Spinal cord (tissue), 10 donors: ENCODE measurements around the gene CCP110. TPM values are rescaled to one million over a fixed set of nuclear protein-coding genes. Genes with fewer than 3 reads are reported as not detected.

Experiments used
- DNase-seq, 6 donors: peaks; one replicate each; pipeline versions ENCODE4 v3.0.0 to v3.0.0-alpha.2; 2013 to 2015; ENCODE audit warnings: low spot score in 6 of 6, low read depth in 4 of 6
- H3K27ac ChIP-seq: one replicate; pipeline ENCODE4 v1.5.1; 2013; ENCODE audit warnings: low read depth, low read length, control low read depth
- H3K27me3 ChIP-seq: one replicate; pipeline ENCODE4 v1.6.1; 2013; ENCODE audit warnings: low read length; ENCODE audit not compliant: control insufficient read depth, insufficient read depth
- H3K36me3 ChIP-seq: one replicate; pipeline ENCODE4 v1.6.1; 2013; ENCODE audit warnings: low read length; ENCODE audit not compliant: control insufficient read depth, insufficient read depth
- H3K4me1 ChIP-seq: one replicate; pipeline ENCODE4 v1.6.1; 2013; ENCODE audit warnings: low read length; ENCODE audit not compliant: control insufficient read depth, insufficient read depth
- H3K4me3 ChIP-seq: one replicate; pipeline ENCODE4 v1.5.1; 2013; ENCODE audit warnings: low read depth, low read length, control low read depth
- H3K9me3 ChIP-seq: one replicate; pipeline ENCODE4 v1.6.1; 2013; ENCODE audit warnings: low read length; ENCODE audit not compliant: control insufficient read depth, insufficient read depth
- WGBS: methylation state at CpG from one replicate; pipeline ENCODE4 v1.1.5; 2013; ENCODE audit warnings: missing lambda C conversion rate; ENCODE audit not compliant: insufficient coverage; 5-methylcytosine and 5-hydroxymethylcytosine counted together
- polyA plus RNA-seq, 2 donors: library from polyadenylated mRNA; unstranded; fragments of 120-200 nt; gene quantifications; one replicate each; pipeline ENCODE4 v1.2.1, GENCODE V29; 2013; ENCODE audit not compliant: insufficient read length in 2 of 2
- total RNA-seq, 2 donors: library from RNA; depleted of rRNA in 1 of 2; stranded (reverse); fragments of 120-200 nt in 1 of 2; fragments of >200 nt in 1 of 2; gene quantifications; one replicate each; pipeline versions ENCODE4 v1.2.3 to v1.2.4, GENCODE V29; 2013 to 2014
- donor health status: healthy.

CCP110 gene
- total and polyA plus RNA-seq, 4 donors = 24.5 to 78.1 (median 39.1) TPM

GRCh38 chr16:19521471-19522396, 2.0 kb upstream of the CCP110 start, which contains the start of gene GDE1:
Gene GDE1, minus strand, starts transcription at chr16:19522098. Its CDS starts 134 bp downstream, at chr16:19521964.
- Histone ChIP-seq H3K27me3 (no peaks in the 10 kb centered on the region), H3K36me3 (peaks cover 2% of the 10 kb centered on the region), H3K4me1 (peaks cover 11% of the 10 kb centered on the region), H3K27ac (peak within 1 kb of the TSS; percentile 87), H3K9me3 (no peaks in the 10 kb centered on the region), H3K4me3 (peak within 1 kb of the TSS; percentile 84)
- WGBS = under 1% methylated on average over 59 of the region's 62 CpGs
- DNase-seq = peak; percentile 83 to 98 (median 92)

- H3K9me3 ChIP-seq = no peaks in the 10 kb centered on the region
- H3K27ac ChIP-seq = peak overlapping the region; percentile 87
- peak overlapping the region; percentile 84 for H3K4me3 ChIP-seq
- no peak for DNase-seq
- peaks cover 2% of the 10 kb centered on the region for H3K36me3 ChIP-seq
- peaks cover 11% of the 10 kb centered on the region for H3K4me1 ChIP-seq
- H3K27me3 ChIP-seq = no peaks in the 10 kb centered on the region
- WGBS = no CpG with 5 or more reads among the region's 5 CpGs
Measured at GRCh38 chr16:19522397-19522732, 1.4 kb upstream of the CCP110 start.

DNA sequence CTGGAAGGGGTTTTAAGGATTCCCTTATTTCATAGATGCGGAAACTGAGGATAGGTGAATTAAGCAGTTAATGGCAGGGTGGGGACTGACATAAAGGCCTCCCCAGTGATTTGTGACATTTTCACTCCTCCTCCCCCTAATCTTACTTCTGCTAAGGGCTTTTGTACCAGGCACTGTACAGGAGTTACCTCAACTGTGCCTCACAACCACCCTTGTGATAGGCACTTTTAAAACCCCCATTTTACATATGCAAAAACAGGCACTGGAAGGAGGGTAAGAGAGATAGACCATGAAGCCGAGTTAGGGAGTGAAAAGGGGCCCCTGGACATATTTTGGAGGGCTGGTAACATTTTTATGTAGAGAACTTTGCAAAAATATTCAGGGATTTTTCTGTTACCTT, 982 bp upstream of the CCP110 start:
- Histone ChIP-seq H3K4me1 (peaks cover 11% of the 10 kb centered on the region), H3K27me3 (no peaks in the 10 kb centered on the region), H3K36me3 (peaks cover 2% of the 10 kb centered on the region), H3K4me3 (no peak overlapping the region), H3K9me3 (no peaks in the 10 kb centered on the region), H3K27ac (no peak overlapping the region)
- no CpG with 5 or more reads among the region's 2 CpGs for WGBS
- DNase-seq = no peak

DNA sequence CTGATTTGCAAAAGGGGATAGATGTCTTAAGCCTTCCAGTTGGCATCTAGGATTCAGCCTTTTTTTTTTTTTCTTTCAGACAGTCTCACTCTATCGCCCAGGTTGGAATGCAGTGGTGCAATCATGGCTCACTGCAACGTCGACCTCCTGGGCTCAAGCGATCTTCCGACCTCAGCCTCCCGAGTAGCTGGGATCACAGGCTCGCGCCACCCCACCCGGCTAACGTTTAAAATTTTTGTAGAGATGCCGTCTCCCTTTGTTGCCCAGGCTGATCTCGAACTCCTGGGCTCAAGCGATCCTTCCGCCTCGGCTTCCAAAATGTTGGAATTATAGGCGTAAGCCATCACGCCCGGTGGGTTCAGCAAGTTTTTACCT, 571 bp upstream of the CCP110 start:
- Histone ChIP-seq H3K27ac (no peak overlapping the region), H3K4me3 (no peak overlapping the region), H3K36me3 (peaks cover 2% of the 10 kb centered on the region)

GRCh38 chr16:19524356-19524615, 544 bp downstream of the CCP110 start:
- Histone ChIP-seq H3K27ac (peak overlapping the region; percentile 65), H3K4me3 (peak overlapping the region; percentile 60), H3K9me3 (no peaks in the 10 kb centered on the region), H3K36me3 (peaks cover 11% of the 10 kb centered on the region), H3K4me1 (peaks cover 11% of the 10 kb centered on the region), H3K27me3 (no peaks in the 10 kb centered on the region)
- WGBS = 0% methylated on average over 9 of the region's 11 CpGs
- DNase-seq = peak in 2 of 6 donors; percentile 4 to 44

More for the DNA sequence above, 571 bp upstream of the CCP110 start:
- Histone ChIP-seq H3K4me1 (peaks cover 11% of the 10 kb centered on the region), H3K9me3 (no peaks in the 10 kb centered on the region), H3K27me3 (no peaks in the 10 kb centered on the region)
- WGBS = 71% methylated on average over 14 of the region's 18 CpGs
- no peak for DNase-seq

GRCh38 chr16:19524616-19525384, 1.1 kb downstream of the CCP110 start:
- WGBS = 4% methylated on average over 10 of the region's 19 CpGs
- H3K9me3 ChIP-seq = no peaks in the 10 kb centered on the region
- DNase-seq = peak in 3 of 6 donors; percentile 7 to 60 (median 41)
- no peaks in the 10 kb centered on the region for H3K27me3 ChIP-seq
- peak overlapping the region; percentile 60 for H3K4me3 ChIP-seq
- peak overlapping the region; percentile 65 for H3K27ac ChIP-seq
- H3K36me3 ChIP-seq = peaks cover 9% of the 10 kb centered on the region
- peaks cover 11% of the 10 kb centered on the region for H3K4me1 ChIP-seq

DNA sequence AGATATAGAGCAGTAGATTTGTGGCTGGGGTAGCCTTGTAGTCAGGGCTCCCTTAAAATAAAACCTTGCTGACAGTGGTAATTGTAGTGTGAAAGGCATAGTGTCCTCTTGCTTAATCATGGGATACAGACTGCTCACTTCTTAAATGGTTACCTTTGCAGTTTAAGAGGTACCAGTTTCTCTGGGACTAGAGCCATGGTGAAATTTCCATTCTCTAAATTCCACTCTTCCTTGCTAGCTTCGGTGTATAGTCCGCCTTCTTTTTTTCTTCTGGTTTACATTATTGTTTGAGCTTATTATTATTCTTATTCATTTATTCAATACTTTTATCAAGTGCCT, 1.6 kb downstream of the CCP110 start:
- no CpG with 5 or more reads among the region's 2 CpGs for WGBS
- DNase-seq = no peak
- Histone ChIP-seq H3K4me3 (peak overlapping the region; percentile 60), H3K27ac (no peak overlapping the region), H3K36me3 (peaks cover 14% of the 10 kb centered on the region), H3K9me3 (no peaks in the 10 kb centered on the region), H3K4me1 (peaks cover 7% of the 10 kb centered on the region), H3K27me3 (no peaks in the 10 kb centered on the region)

GRCh38 chr16:19527161-19527560, 3.4 kb downstream of the CCP110 start:
- no CpG with 5 or more reads among the region's 1 CpG for WGBS
- Histone ChIP-seq H3K4me1 (peaks cover 2% of the 10 kb centered on the region), H3K4me3 (no peak overlapping the region), H3K36me3 (peaks cover 19% of the 10 kb centered on the region), H3K27ac (no peak overlapping the region), H3K27me3 (no peaks in the 10 kb centered on the region), H3K9me3 (no peaks in the 10 kb centered on the region)
- no peak for DNase-seq

DNA sequence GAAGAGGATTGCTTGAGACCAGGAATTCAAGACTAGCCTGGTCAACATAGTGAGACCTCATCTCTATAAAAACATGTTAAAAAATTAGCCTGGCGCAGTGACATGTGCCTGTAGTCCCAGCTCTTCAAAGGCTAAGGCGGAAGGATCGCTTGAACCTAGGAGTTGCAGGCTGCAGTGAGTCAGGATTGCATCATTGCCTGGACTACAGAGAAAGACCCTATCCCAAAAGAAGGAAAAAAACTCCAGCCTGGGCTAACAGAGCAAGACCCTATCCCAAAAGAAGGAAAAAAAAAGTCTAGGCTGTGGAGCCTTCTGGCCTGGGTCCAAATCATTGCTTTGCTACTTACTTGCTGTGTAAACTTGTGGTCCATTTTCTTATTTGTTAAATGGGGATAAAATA, 4.9 kb downstream of the CCP110 start:
- no CpG with 5 or more reads among the region's 3 CpGs for WGBS
- Histone ChIP-seq H3K9me3 (no peaks in the 10 kb centered on the region), H3K4me1 (peaks cover 2% of the 10 kb centered on the region), H3K36me3 (peaks cover 19% of the 10 kb centered on the region), H3K27ac (no peak overlapping the region), H3K27me3 (no peaks in the 10 kb centered on the region), H3K4me3 (no peak overlapping the region)
- DNase-seq = no peak
